Stimulated activated CD8-positive, alpha-beta memory T cell treated with anti-CD3 and anti-CD28 coated beads, Interleukin-7, amount 100 ng/mL, for 4 hours (primary cell): Measurements from ENCODE around the gene PNMA6F.
"Not testable (repeated sequence)": the region's sequence is repeated elsewhere in the genome, so short reads cannot be mapped to it uniquely, and the experiment has no call there.

ENCODE experiments used
- DNase-seq, 2 donors: peaks; one replicate each; pipeline ENCODE4 v3.0.0-alpha.2; 2020; ENCODE audit warnings: low read depth in 2 of 2

Gene PNMA6F

GRCh38 chrX:153302796-153303195 is 18.8 kb downstream of the PNMA6F start:
- DNase-seq, result no peak

- DNase-seq, result no peak
Measured at GRCh38 chrX:153301746-153302145, 19.8 kb downstream of the PNMA6F start.

- DNase-seq, result no peak
Measured at GRCh38 chrX:153299855-153300254, 21.7 kb downstream of the PNMA6F start.

- no peak for DNase-seq
Measured at GRCh38 chrX:153297376-153297775, 24.2 kb downstream of the PNMA6F start.

- not testable (repeated sequence) for DNase-seq
Measured at GRCh38 chrX:153293485-153294071, 28.0 kb downstream of the PNMA6F start.

GRCh38 chrX:153288807-153289206 is 32.8 kb downstream of the PNMA6F start:
- not testable (repeated sequence) for DNase-seq

- not testable (repeated sequence) for DNase-seq
Measured at GRCh38 chrX:153285678-153286077, 35.9 kb downstream of the PNMA6F start.

- not testable (repeated sequence) for DNase-seq
Measured at GRCh38 chrX:153283982-153284381, 37.6 kb downstream of the PNMA6F start.

GRCh38 chrX:153281784-153282183 is 39.8 kb downstream of the PNMA6F start:
- DNase-seq, result not testable (repeated sequence)

GRCh38 chrX:153279304-153279703 is 42.3 kb downstream of the PNMA6F start:
- DNase-seq, result not testable (repeated sequence)

GRCh38 chrX:153276049-153276448 is 45.5 kb downstream of the PNMA6F start:
- not testable (repeated sequence) for DNase-seq

- not testable (repeated sequence) for DNase-seq
Measured at GRCh38 chrX:153275418-153275817, 46.1 kb downstream of the PNMA6F start.

- DNase-seq, result not testable (repeated sequence)
Measured at GRCh38 chrX:153272584-153272983, 49.0 kb downstream of the PNMA6F start.

- not testable (repeated sequence) for DNase-seq
Measured at GRCh38 chrX:153272070-153272469, 49.5 kb downstream of the PNMA6F start.
